Endothelial cell of umbilical vein (primary cell): Measurements from ENCODE around the gene ATXN7L1. TPM values are rescaled to one million over a fixed set of nuclear protein-coding genes. Genes with fewer than 3 reads are reported as not detected.

Source experiments
- BruUV-seq: library from RNA; stranded (reverse); fragments of 400-500 nt; replicated peaks from 2 replicates; lab custom pipeline; 2021; lab: Mats Ljungman, UMichigan
- CTCF ChIA-PET: fragments of 300-600, 350-600 bp; sonication (Branson Sonifier 250); formaldehyde crosslinking; loops from one replicate; lab custom pipeline; 2021; ENCODE audit warnings: antibody characterized with exemption, inconsistent platforms; lab: Charles Lee
- POLR2A ChIA-PET: fragments of 300-600, 350-600 bp; sonication (Branson Sonifier 250); formaldehyde crosslinking; loops from one replicate; lab custom pipeline; 2021; ENCODE audit warnings: antibody characterized with exemption, inconsistent platforms; lab: Charles Lee
- DNase-seq: peaks from one replicate; pipeline ENCODE4 v3.0.0-alpha.2; 2011; ENCODE audit warnings: low read depth, low spot score
- FAIRE-seq: peaks from 2 replicates; lab custom pipeline; 2011; peaks lifted over from hg19 to GRCh38; lab: Jason Lieb, UNC
- H2AFZ ChIP-seq: 2 replicates; pipeline ENCODE4 v1.6.0; 2012; ENCODE audit warnings: low read depth, low read length, control low read depth, inconsistent platforms
- H3K27ac ChIP-seq: 2 replicates; pipeline ENCODE4 v1.5.1; 2011; ENCODE audit warnings: low read depth, mild to moderate bottlenecking, control low read depth, low read length, moderate library complexity; ENCODE audit not compliant: insufficient read depth
- H3K27me3 ChIP-seq, 2 experiments: 2 replicates each; pipeline versions ENCODE4 v1.6.0 to v1.6.1; 2011; ENCODE audit warnings: low read length in 2 of 2, mixed read lengths in 1 of 2; ENCODE audit not compliant: control insufficient read depth in 2 of 2, insufficient read depth in 2 of 2
- H3K36me3 ChIP-seq, 2 experiments: 2 replicates in 1 of 2; 3 replicates in 1 of 2; pipeline ENCODE4 v1.5.1; 2011; ENCODE audit warnings: low read length in 2 of 2, mild to moderate bottlenecking in 1 of 2, moderate library complexity in 1 of 2; ENCODE audit not compliant: control insufficient read depth in 2 of 2, insufficient read depth in 2 of 2; ENCODE audit errors: extremely low read depth in 1 of 2
- H3K4me1 ChIP-seq: 3 replicates; pipeline ENCODE4 v1.5.1; 2011; ENCODE audit warnings: mild to moderate bottlenecking, low read length; ENCODE audit not compliant: control insufficient read depth, insufficient read depth; ENCODE audit errors: extremely low read depth
- H3K4me2 ChIP-seq: 2 replicates; pipeline ENCODE4 v1.6.1; 2011; ENCODE audit warnings: low read length, control low read depth, mixed read lengths; ENCODE audit not compliant: insufficient read depth
- H3K4me3 ChIP-seq, 3 experiments: fragments of 200-600 bp in 1 of 3; sonication (generic), shearing (Covaris generic) in 1 of 3; replicated peaks in 1 of 3; 2 replicates each; pipeline ENCODE4 v1.5.1; 2011 to 2016; ENCODE audit warnings: control low read depth in 3 of 3, low read length in 3 of 3, mild to moderate bottlenecking in 2 of 3, inconsistent platforms in 1 of 3, low read depth in 1 of 3, moderate library complexity in 1 of 3; ENCODE audit not compliant: insufficient read depth in 1 of 3
- H3K79me2 ChIP-seq: 2 replicates; pipeline ENCODE4 v1.6.0; 2012; ENCODE audit warnings: low read length, inconsistent platforms; ENCODE audit not compliant: control insufficient read depth, insufficient read depth
- H3K9ac ChIP-seq: replicated peaks from 2 replicates; pipeline ENCODE3; 2011; ENCODE audit warnings: low read length, control low read depth; ENCODE audit not compliant: insufficient read depth; ENCODE audit errors: extremely low read depth
- H3K9me1 ChIP-seq: replicated peaks from 3 replicates; pipeline ENCODE4 v1.6.0; 2011; ENCODE audit warnings: mild to moderate bottlenecking, low read length; ENCODE audit not compliant: control insufficient read depth, insufficient read depth; ENCODE audit errors: extremely low read depth
- H3K9me3 ChIP-seq: replicated peaks from 2 replicates; pipeline ENCODE4 v1.5.1; 2012; ENCODE audit warnings: low read length, inconsistent platforms; ENCODE audit not compliant: control insufficient read depth, insufficient read depth
- H4K20me1 ChIP-seq: replicated peaks from 2 replicates; pipeline ENCODE3; 2011; ENCODE audit warnings: mild to moderate bottlenecking, low read length; ENCODE audit not compliant: control insufficient read depth, insufficient read depth; ENCODE audit errors: extremely low read depth
- CTCF ChIP-seq, 2 donors: IDR thresholded peaks; 1 replicate in 1 of 2; 2 replicates in 1 of 2; pipeline ENCODE4 v1.5.1; 2011; ENCODE audit warnings: low read length in 2 of 2, mild to moderate bottlenecking in 2 of 2, moderate library complexity in 2 of 2, control low read depth in 1 of 2, inconsistent platforms in 1 of 2, low read depth in 1 of 2; ENCODE audit not compliant: insufficient read depth in 1 of 2; ENCODE audit errors: extremely low read depth in 1 of 2
- EZH2 ChIP-seq: IDR thresholded peaks from 2 replicates; pipeline ENCODE4 v1.6.1; 2012; ENCODE audit warnings: borderline replicate concordance, low read depth, mild to moderate bottlenecking, moderate library complexity, low read length, inconsistent platforms; ENCODE audit not compliant: severe bottlenecking
- FOS ChIP-seq: IDR thresholded peaks from 2 replicates; pipeline ENCODE4 v1.6.1; 2011; ENCODE audit warnings: mild to moderate bottlenecking, low read length, moderate library complexity, borderline replicate concordance; ENCODE audit not compliant: insufficient read depth
- GATA2 ChIP-seq: IDR thresholded peaks from 2 replicates; pipeline ENCODE4 v1.7.0; 2011; ENCODE audit warnings: low read depth, mild to moderate bottlenecking, moderate library complexity, mixed read lengths, low read length; ENCODE audit not compliant: insufficient read length, insufficient read depth
- JUN ChIP-seq: IDR thresholded peaks from 2 replicates; pipeline ENCODE4 v1.6.1; 2011; ENCODE audit warnings: borderline replicate concordance, low read depth; ENCODE audit not compliant: insufficient read length, insufficient read depth
- MYC ChIP-seq: IDR thresholded peaks from one replicate; pipeline ENCODE4 v1.6.1; 2011; ENCODE audit warnings: mild to moderate bottlenecking, low read depth, low read length
- POLR2A ChIP-seq: IDR thresholded peaks from 2 replicates; pipeline ENCODE4 v1.6.1; 2012; ENCODE audit warnings: low read depth, mild to moderate bottlenecking, control low read depth, low read length
- POLR2AphosphoS5 ChIP-seq: IDR thresholded peaks from 2 replicates; pipeline ENCODE4 v1.6.1; 2012; ENCODE audit warnings: low read depth, mild to moderate bottlenecking, control low read depth, low read length, moderate library complexity; ENCODE audit not compliant: insufficient read depth
- dilution Hi-C: fragments of 300-500 bp; cut with MboI; formaldehyde crosslinking; loops from one replicate; pipeline ENCODE4 v1.15.0; 2019; ENCODE audit warnings: low sequenced_read_pairs; ENCODE audit not compliant: extremely low pct_ligation_motif_present
- intact Hi-C: fragments of 100-400 bp; cut with micrococcal nuclease; formaldehyde crosslinking; loops from one replicate; pipeline ENCODE4 v1.10.0; 2022
- polyA plus RNA-seq, 4 experiments: library from polyadenylated mRNA; depleted of rRNA in 3 of 4; stranded (reverse) in 3 of 4; unstranded in 1 of 4; fragments of >200 nt; gene quantifications; 2 replicates each; pipeline versions ENCODE4 v1.2.1 to v1.2.3, GENCODE V29; 2011 to 2012; ENCODE audit warnings: missing spikeins in 1 of 4
- total RNA-seq: library from RNA; stranded (reverse); gene quantifications from 2 replicates; pipeline ENCODE4 v1.2.3, GENCODE V29; 2021
- TF ChIP-seq, protein P1 (sequence below): IDR thresholded peaks from 2 replicates; pipeline ENCODE4 v1.6.1; 2011; ENCODE audit not compliant: insufficient read depth, insufficient read length

ATXN7L1 gene
- total and polyA plus RNA-seq, 2 donors (not counting 3 experiments of a cell fraction or from before 2014, with no cell fraction given): 4.6 to 15.6 TPM

GRCh38 chr7:105792488-105793370 is 83.7 kb downstream of the ATXN7L1 start:
- ChIA-PET POLR2A (interaction anchor here (0.6 kb wide), 1 partner anchor 29 kb away, joined by 5 read pairs; no protein-coding TSS in a partner anchor), CTCF (no interaction called here)
- FAIRE-seq (peak; percentile 62), DNase-seq (no peak)
- no peak overlapping the region for H3K27ac ChIP-seq
- peaks cover 8% of the 10 kb centered on the region for H3K4me1 ChIP-seq
- no peaks in the 10 kb centered on the region for H3K79me2 ChIP-seq
- no peak overlapping the region for H3K4me3 ChIP-seq
- no peaks in the 10 kb centered on the region for H3K27me3 ChIP-seq
- no TSS peak for BruUV-seq
- peaks cover 0 to 3% of the 10 kb centered on the region in 2 experiments for H3K36me3 ChIP-seq
- no peak overlapping the region for H3K4me2 ChIP-seq
- intact Hi-C loops: no loop called here
- no peak overlapping the region for H3K9ac ChIP-seq
- dilution Hi-C loops: no loop called here
- no peaks in the 10 kb centered on the region for H3K9me3 ChIP-seq
- H3K9me1 ChIP-seq: no peaks in the 10 kb centered on the region
- H4K20me1 ChIP-seq: no peaks in the 10 kb centered on the region
- no peak overlapping the region for H2AFZ ChIP-seq
- TF ChIP-seq FOS (no peak), JUN (no peak), POLR2AphosphoS5 (no peak), MYC (no peak), GATA2 (no peak), CTCF (IDR thresholded peaks at IDR 0.05; ENCODE audit: extremely low read depth in 1 of 2, insufficient read depth in 1 of 2, low read depth in 1 of 2, low read length in 2 of 2) (no peak), EZH2 (no peak), POLR2A (no peak)
- TF ChIP-seq, protein P1, sequence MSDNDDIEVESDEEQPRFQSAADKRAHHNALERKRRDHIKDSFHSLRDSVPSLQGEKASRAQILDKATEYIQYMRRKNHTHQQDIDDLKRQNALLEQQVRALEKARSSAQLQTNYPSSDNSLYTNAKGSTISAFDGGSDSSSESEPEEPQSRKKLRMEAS: no peak
